Neutrophil (primary cell): ENCODE data around the gene AQP12B.

Experiments
- H3K27ac ChIP-seq: fragments of 200-600 bp; sonication (generic); 2 replicates; pipeline ENCODE4 v1.5.1; 2016; ENCODE audit warnings: mild to moderate bottlenecking, moderate library complexity
- H3K27me3 ChIP-seq: fragments of 200-600 bp; sonication (generic); 2 replicates; pipeline ENCODE4 v1.6.0; 2016; ENCODE audit warnings: mild to moderate bottlenecking
- H3K36me3 ChIP-seq: fragments of 200-600 bp; sonication (generic); 2 replicates; pipeline ENCODE4 v1.5.1; 2017
- H3K4me1 ChIP-seq, 2 experiments: fragments of 200-600 bp in 1 of 2; sonication (generic) in 1 of 2; 1 replicate in 1 of 2; 2 replicates in 1 of 2; pipeline versions ENCODE4 v1.5.1 to v1.6.1; 2013 to 2016; ENCODE audit warnings: low read depth in 1 of 2, low read length in 1 of 2, mild to moderate bottlenecking in 1 of 2, moderate library complexity in 1 of 2; ENCODE audit not compliant: control insufficient read depth in 1 of 2, insufficient read depth in 1 of 2
- H3K4me3 ChIP-seq, 2 experiments: fragments of 200-600 bp in 1 of 2; sonication (generic) in 1 of 2; 1 replicate in 1 of 2; 2 replicates in 1 of 2; pipeline ENCODE4 v1.5.1; 2013 to 2016; ENCODE audit warnings: low read depth in 1 of 2, low read length in 1 of 2, mild to moderate bottlenecking in 1 of 2, moderate library complexity in 1 of 2
- H3K9me3 ChIP-seq: fragments of 200-600 bp; sonication (generic); 2 replicates; pipeline ENCODE4 v1.5.1; 2016
- TF ChIP-seq, protein P1 (sequence below): fragments of 200-600 bp; sonication (generic); IDR thresholded peaks from 2 replicates; pipeline ENCODE4 v1.5.1; 2016; ENCODE audit warnings: antibody characterized with exemption

The AQP12B gene

DNA sequence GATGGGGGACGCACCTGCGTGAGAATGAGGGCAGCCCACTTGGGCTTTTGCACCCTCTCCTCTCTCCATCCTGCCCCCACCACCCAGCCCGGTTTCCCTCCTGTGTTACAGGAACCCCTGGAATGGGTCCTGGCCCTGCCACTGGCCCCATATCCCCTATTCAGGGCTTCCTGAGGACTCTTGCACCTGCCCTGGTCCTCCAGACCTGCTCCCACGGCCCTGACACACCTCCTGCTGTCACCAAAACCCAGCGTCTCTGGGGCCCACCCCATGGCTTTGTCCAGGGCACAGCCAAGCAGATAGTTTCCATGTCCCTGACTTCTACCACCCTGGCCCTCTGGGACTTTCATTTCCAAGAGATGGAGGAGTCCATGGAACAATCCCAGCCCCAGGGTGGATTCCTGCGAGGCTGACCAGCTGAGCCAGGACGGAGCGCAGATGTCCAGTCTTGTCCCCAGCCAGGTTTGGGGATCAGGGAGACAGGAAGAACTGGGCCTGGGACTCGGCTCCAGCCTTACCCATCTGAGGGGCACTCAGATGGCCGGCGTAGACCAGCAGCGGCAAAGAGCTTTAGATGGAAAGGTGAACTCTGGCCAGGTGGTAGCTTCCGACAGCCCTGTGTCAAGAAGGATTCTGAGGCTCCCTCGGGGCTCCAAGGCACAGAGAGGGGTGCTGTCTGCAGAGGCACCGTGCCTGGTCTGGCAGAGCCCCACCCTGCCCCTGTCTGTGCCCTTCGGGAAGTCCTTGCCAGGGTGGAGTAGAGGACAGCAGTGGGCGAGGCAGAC lies 45.4 kb downstream of the AQP12B start:
- no peaks in the 10 kb centered on the region for H3K4me1 ChIP-seq
- no peaks in the 10 kb centered on the region for H3K9me3 ChIP-seq
- TF ChIP-seq, protein P1, sequence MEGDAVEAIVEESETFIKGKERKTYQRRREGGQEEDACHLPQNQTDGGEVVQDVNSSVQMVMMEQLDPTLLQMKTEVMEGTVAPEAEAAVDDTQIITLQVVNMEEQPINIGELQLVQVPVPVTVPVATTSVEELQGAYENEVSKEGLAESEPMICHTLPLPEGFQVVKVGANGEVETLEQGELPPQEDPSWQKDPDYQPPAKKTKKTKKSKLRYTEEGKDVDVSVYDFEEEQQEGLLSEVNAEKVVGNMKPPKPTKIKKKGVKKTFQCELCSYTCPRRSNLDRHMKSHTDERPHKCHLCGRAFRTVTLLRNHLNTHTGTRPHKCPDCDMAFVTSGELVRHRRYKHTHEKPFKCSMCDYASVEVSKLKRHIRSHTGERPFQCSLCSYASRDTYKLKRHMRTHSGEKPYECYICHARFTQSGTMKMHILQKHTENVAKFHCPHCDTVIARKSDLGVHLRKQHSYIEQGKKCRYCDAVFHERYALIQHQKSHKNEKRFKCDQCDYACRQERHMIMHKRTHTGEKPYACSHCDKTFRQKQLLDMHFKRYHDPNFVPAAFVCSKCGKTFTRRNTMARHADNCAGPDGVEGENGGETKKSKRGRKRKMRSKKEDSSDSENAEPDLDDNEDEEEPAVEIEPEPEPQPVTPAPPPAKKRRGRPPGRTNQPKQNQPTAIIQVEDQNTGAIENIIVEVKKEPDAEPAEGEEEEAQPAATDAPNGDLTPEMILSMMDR, result no peak

DNA sequence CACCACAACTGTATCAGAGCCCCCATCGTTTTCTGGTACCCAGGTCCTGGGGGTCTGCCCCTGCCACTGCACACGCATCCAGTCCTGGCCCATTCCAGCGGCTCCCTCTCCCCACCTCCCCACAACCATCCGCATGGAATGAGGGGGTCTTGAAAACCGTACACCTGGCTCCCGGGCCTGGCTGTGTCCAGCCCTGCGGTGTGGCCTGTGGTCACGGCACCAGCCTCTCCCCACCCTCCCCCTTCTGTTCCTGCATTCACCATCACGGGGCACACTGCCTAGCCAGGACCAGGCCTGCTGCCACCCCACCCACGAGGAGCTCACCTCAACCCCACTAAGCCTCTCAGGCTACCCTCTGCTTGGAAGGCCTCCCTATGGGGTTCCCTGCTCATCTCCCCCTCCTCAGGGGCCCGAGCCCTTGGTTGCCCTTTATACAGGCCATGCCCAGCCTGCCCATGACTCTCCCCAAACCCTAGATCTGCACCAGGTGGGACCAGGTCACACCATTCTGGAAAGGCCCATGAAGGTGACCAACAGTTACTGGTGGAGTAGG lies 46.0 kb downstream of the AQP12B start:
- H3K27ac ChIP-seq, result no peak overlapping the region
- H3K4me1 ChIP-seq, result no peaks in the 10 kb centered on the region
- no peaks in the 10 kb centered on the region for H3K27me3 ChIP-seq
- no peaks in the 10 kb centered on the region for H3K9me3 ChIP-seq
- no peak overlapping the region for H3K4me3 ChIP-seq
- no peaks in the 10 kb centered on the region for H3K36me3 ChIP-seq
- TF ChIP-seq, protein P1, result no peak

More for the DNA sequence above, 45.4 kb downstream of the AQP12B start:
- no peaks in the 10 kb centered on the region for H3K27me3 ChIP-seq
- no peak overlapping the region for H3K27ac ChIP-seq
- H3K36me3 ChIP-seq, result no peaks in the 10 kb centered on the region
- H3K4me3 ChIP-seq, result no peak overlapping the region

DNA sequence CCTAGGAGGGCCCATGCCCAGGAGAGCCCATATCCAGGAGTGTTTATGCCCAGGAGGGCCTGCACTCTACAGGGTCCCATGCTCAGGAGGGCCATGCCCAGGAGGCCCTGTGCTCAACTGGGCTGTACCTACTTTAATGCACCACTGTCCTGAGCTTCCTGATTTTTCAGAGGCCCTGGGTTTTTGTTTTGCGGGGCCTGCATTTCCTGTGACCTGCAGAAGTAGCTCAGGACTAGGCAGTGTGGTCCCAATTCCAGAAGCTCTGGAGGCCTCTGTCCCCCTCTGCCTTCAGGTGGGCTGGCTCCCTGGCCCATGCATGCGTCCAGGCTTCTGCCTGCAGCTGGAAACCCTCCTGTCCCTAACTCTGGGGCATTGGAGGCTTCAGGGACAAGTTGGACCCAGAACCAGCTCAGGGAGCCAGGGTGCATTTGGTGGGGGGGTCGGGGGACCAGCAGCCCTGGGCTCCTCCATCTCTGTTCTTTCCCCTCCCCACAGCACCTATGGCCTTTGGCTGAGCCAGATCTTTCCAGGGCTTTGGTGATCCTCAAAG lies 46.6 kb downstream of the AQP12B start:
- Histone ChIP-seq H3K27me3 (no peaks in the 10 kb centered on the region), H3K27ac (no peak overlapping the region), H3K36me3 (no peaks in the 10 kb centered on the region), H3K4me1 (no peaks in the 10 kb centered on the region), H3K4me3 (no peak overlapping the region), H3K9me3 (no peaks in the 10 kb centered on the region)
- TF ChIP-seq, protein P1, result no peak

DNA sequence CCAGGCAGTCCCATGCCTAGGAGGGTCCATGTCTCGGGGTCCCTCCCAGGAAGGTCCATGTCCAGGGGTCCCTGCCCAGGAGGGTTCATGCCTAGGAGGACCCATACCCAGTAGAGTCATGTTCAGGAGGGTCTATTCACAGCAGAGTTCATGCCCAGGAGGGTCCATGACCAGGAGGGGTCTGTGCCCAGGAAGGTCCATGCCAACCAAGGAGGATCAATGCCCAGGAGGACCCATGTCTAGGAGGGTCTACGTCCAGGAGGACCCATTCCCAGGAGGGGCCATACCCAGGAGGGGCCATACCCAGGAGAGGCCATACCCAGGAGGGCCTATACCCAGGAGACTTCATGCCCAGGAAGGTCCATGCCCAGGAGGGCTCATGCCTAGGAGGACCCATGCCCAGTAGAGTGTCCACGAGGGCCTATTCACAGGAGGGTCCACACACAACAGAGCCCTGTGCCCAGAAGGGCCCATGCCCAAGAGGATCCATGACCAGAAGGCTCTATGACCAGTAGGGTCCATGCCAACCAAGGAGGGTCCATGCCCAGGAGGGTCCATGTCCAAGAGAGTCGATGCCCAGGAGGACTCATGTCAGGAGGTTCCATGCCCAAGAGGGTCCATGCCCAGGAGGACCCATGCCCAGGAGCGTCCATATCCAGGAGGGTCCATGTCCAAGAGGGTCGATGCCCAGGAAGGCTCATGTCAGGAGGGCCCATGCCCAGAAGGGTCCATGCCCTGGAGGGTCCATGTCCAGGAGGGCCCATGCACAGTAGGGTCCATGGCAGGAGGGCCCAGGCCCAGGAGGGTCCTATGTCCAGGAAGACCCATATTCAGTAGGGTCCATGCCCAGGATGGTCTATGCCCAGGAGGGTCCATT lies 47.3 kb downstream of the AQP12B start:
- Histone ChIP-seq H3K4me1 (no peaks in the 10 kb centered on the region), H3K4me3 (no peak overlapping the region), H3K27me3 (no peaks in the 10 kb centered on the region), H3K27ac (no peak overlapping the region), H3K36me3 (no peaks in the 10 kb centered on the region), H3K9me3 (no peaks in the 10 kb centered on the region)
- TF ChIP-seq, protein P1, result no peak

DNA sequence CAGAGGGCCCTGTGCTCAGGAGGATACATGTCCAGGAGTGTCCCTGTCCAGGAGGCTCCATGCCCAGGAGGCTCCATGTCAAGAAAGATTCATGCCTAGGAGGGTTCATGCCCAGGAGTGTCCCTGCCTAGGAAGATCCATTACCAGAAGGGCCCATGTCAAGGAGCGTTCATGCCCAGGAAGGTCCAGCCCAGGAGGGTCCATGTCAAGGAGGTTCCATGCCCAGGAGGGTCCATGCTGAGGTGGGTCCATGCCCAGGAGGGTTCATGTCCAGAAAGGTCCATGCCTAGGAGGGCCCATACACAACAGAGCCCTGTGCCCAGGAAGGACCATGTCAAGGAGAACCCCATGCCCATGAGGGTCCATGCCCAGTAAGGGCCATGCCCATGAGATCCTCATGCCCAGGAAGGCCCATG lies 50.4 kb downstream of the AQP12B start:
- TF ChIP-seq, protein P1, result no peak
- no peaks in the 10 kb centered on the region for H3K27me3 ChIP-seq

More for the DNA sequence above, 50.4 kb downstream of the AQP12B start:
- Histone ChIP-seq H3K27ac (no peak overlapping the region), H3K36me3 (no peaks in the 10 kb centered on the region), H3K4me1 (peaks cover 0 to under 1% of the 10 kb centered on the region in 2 experiments), H3K9me3 (no peaks in the 10 kb centered on the region), H3K4me3 (no peak overlapping the region)
